H1 (cell line): ENCODE data around the gene FHL1. TPM values are rescaled to one million over a fixed set of nuclear protein-coding genes. Genes with fewer than 3 reads are reported as not detected.

Experiments used
- CHD7 ChIP-seq: fragments of 300-600 bp; sonication (generic); IDR thresholded peaks from 2 replicates; pipeline ENCODE4 v1.7.1; 2012; ENCODE audit warnings: low read length, moderate library complexity, mild to moderate bottlenecking, inconsistent platforms; ENCODE audit not compliant: insufficient replicate concordance
- HDAC6 ChIP-seq: IDR thresholded peaks from one replicate; pipeline ENCODE4 v1.7.1; 2012; ENCODE audit warnings: low read depth, mild to moderate bottlenecking, inconsistent platforms, low read length, moderate library complexity
- RXRA ChIP-seq: IDR thresholded peaks from 2 replicates; pipeline ENCODE4 v1.6.1; 2011; ENCODE audit warnings: low read depth, mild to moderate bottlenecking, low read length, moderate library complexity; ENCODE audit not compliant: insufficient read depth
- SIX5 ChIP-seq: IDR thresholded peaks from 2 replicates; pipeline ENCODE4 v1.6.1; 2011; ENCODE audit warnings: mild to moderate bottlenecking, low read depth, low read length
- TAF1 ChIP-seq: IDR thresholded peaks from 2 replicates; pipeline ENCODE4 v1.6.1; 2011; ENCODE audit warnings: mild to moderate bottlenecking, low read depth, low read length
- ZNF274 ChIP-seq: IDR thresholded peaks from 2 replicates; pipeline ENCODE4 v1.7.0; 2012; ENCODE audit warnings: low read length, borderline replicate concordance; ENCODE audit errors: extremely low read depth
- polyA plus RNA-seq, 7 experiments: library from polyadenylated mRNA; depleted of rRNA in 3 of 7; stranded (reverse) in 5 of 7; unstranded in 2 of 7; fragments of >200 nt in 5 of 7; fragments of 200-250 nt in 2 of 7; gene quantifications; 1 replicate in 5 of 7; 2 replicates in 1 of 7; 4 replicates in 1 of 7; pipeline versions ENCODE4 v1.2.1 to v1.2.3, GENCODE V29; 2011 to 2013; ENCODE audit warnings: missing spikeins in 2 of 7, mixed read lengths in 2 of 7
- total RNA-seq: library from RNA; stranded (reverse); fragmentation: NEBNext Ultra II Directional; extraction: Animal tissue kit (Norgen Biotek cat#: 25700); gene quantifications from 2 replicates; pipeline ENCODE4 v1.2.1, GENCODE V29; 2021

The FHL1 gene
- total and polyA plus RNA-seq, 2 of the 8 experiments (the other 6 are each of a cell fraction or from before 2014, with no cell fraction given): 45.0 to 56.5 TPM

- TF ChIP-seq CHD7: no peak
- no peak for TF ChIP-seq ZNF274
- TF ChIP-seq RXRA: no peak
- no peak for TF ChIP-seq HDAC6
- TF ChIP-seq SIX5: no peak
- no peak for TF ChIP-seq TAF1
These were observed 111.6 kb downstream of the FHL1 start (continued) for GRCh38 chrX:136258951-136259350.
